Measurements from ENCODE around the gene PPP2R5C. TPM values are rescaled to one million over a fixed set of nuclear protein-coding genes. Genes with fewer than 3 reads are reported as not detected.

The PPP2R5C gene
- total RNA-seq, 1 experiment from 2014 or later: 93.0 TPM

DNA sequence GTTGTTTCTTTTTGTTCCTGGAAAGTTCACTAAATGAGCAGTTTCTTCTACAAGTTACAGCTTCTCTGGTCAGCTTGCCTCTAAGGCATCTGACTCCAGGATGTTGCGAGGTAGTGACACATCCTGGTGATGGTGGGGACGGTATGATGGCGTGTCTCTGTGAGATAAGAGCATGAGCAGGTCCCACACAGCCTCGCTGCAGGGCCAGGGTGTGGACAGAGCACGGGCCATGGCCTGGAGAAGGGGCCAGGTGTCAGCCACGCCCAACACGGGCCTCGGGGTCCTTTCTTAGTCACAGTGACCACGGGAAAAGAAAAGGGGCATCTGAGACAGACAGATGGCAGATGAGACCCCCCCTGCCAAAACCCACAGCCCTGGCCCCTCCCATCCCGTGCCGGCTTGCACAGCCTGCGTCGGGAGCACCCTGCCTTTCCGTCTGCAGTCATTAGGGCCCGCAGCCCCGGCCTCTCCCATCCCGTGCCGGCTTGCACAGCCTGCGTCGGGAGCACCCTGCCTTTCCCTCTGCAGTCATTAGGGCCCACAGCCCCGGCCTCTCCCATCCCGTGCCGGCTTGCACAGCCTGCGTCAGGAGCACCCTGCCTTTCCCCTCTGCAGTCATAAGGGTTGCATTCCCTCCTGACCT lies 123.5 kb downstream of the PPP2R5C start:
- Histone ChIP-seq H3K18ac (ENCODE audit: insufficient read length, low read depth, low read length) (no peak overlapping the region), H4K91ac (ENCODE audit: insufficient read length, low read depth, low read length) (no peak overlapping the region), H2BK12ac (ENCODE audit: insufficient read length, low read depth, low read length) (no peak overlapping the region), H3K9ac (ENCODE audit: extremely low read depth, insufficient read length, low read length) (no peak overlapping the region), H3K23me2 (ENCODE audit: insufficient read length, low read depth, low read length, poor library complexity, severe bottlenecking) (no peaks in the 10 kb centered on the region), H3K56ac (ENCODE audit: insufficient read length, low read depth, low read length) (no peak overlapping the region), H2BK5ac (ENCODE audit: insufficient read length, low read length) (no peak overlapping the region), H3K27ac (ENCODE audit: insufficient read length, low read depth, low read length) (no peak overlapping the region), H4K8ac (replicated peaks; ENCODE audit: insufficient read length, low read depth, low read length) (no peak overlapping the region), H3T11ph (ENCODE audit: low read length) (no peak overlapping the region), H3K23ac (ENCODE audit: insufficient read length, low read depth, low read length) (no peak overlapping the region), H3K79me2 (ENCODE audit: insufficient read depth, low read length) (peaks cover 2% of the 10 kb centered on the region; the same call in 1 of the 2 replicates), H2AK5ac (ENCODE audit: insufficient read length, low read length) (no peak overlapping the region), H3K14ac (ENCODE audit: insufficient read depth, low read length) (no peak overlapping the region), H4K5ac (ENCODE audit: insufficient read length, low read depth, low read length) (no peak overlapping the region), H2BK20ac (ENCODE audit: low read depth, low read length, poor library complexity, severe bottlenecking) (no peak overlapping the region), H3K79me1 (ENCODE audit: insufficient read depth, low read depth, low read length, poor library complexity, severe bottlenecking) (no peaks in the 10 kb centered on the region), H2BK15ac (ENCODE audit: low read depth, low read length) (no peak overlapping the region), H3K27me3 (ENCODE audit: insufficient read depth, low read length) (no peaks in the 10 kb centered on the region), H3K4me1 (ENCODE audit: insufficient read depth, low read length) (no peaks in the 10 kb centered on the region), H2AFZ (ENCODE audit: low read length) (no peak overlapping the region), H4K20me1 (ENCODE audit: control insufficient read depth, insufficient read depth, insufficient read length) (no peaks in the 10 kb centered on the region), H2BK120ac (ENCODE audit: low read depth, low read length, poor library complexity, severe bottlenecking) (no peak overlapping the region), H3K9me3 (ENCODE audit: control insufficient read depth, low read depth, low read length) (no peaks in the 10 kb centered on the region), H3K4me2 (ENCODE audit: insufficient read depth, insufficient read length, low read length) (no peak overlapping the region), H3K4ac (ENCODE audit: low read depth, low read length) (no peak overlapping the region)
- Mint-ChIP-seq H3K4me3 (no peak overlapping the region), H3K4me1 (no peaks in the 10 kb centered on the region), H3K36me3 (ENCODE audit: insufficient read depth in 1 of 3, low read depth in 3 of 3) (peaks cover 19 to 35% (median 31%) of the 10 kb centered on the region in 3 experiments; a peak in 6 of 7 replicates), H3K27ac (no peak overlapping the region), H3K27me3 (ENCODE audit: low read depth) (no peaks in the 10 kb centered on the region), H3K9me3 (no peaks in the 10 kb centered on the region; a peak in 1 of 5 replicates)
- WGBS (ENCODE audit: extremely low coverage, insufficient read length, low lambda C conversion rate): no CpG with 5 or more reads among the region's 24 CpGs
- DNase-seq: no peak
- TF ChIP-seq, protein P1, sequence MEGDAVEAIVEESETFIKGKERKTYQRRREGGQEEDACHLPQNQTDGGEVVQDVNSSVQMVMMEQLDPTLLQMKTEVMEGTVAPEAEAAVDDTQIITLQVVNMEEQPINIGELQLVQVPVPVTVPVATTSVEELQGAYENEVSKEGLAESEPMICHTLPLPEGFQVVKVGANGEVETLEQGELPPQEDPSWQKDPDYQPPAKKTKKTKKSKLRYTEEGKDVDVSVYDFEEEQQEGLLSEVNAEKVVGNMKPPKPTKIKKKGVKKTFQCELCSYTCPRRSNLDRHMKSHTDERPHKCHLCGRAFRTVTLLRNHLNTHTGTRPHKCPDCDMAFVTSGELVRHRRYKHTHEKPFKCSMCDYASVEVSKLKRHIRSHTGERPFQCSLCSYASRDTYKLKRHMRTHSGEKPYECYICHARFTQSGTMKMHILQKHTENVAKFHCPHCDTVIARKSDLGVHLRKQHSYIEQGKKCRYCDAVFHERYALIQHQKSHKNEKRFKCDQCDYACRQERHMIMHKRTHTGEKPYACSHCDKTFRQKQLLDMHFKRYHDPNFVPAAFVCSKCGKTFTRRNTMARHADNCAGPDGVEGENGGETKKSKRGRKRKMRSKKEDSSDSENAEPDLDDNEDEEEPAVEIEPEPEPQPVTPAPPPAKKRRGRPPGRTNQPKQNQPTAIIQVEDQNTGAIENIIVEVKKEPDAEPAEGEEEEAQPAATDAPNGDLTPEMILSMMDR (conservative IDR thresholded peaks at IDR 0.05): no peak
